OCI-LY1 (cell line): ENCODE measurements around the gene UBQLN3.

Experiments used
- H2AFZ ChIP-seq: fragments of 200-600 bp; sonication (generic), shearing (Covaris generic); 2 replicates; pipeline ENCODE4 v1.6.0; 2014; ENCODE audit warnings: antibody characterized with exemption, mild to moderate bottlenecking, low read length
- H3F3A ChIP-seq: fragments of 200-600 bp; sonication (generic), shearing (Covaris generic); 2 replicates; pipeline ENCODE4 v1.6.0; 2014; ENCODE audit warnings: mild to moderate bottlenecking, antibody characterized with exemption, low read length, moderate library complexity; ENCODE audit not compliant: insufficient read depth
- H3K27ac ChIP-seq: fragments of 200-600 bp; sonication (generic); 2 replicates; pipeline ENCODE4 v1.5.1; 2014; ENCODE audit warnings: low read length, mixed run types, mild to moderate bottlenecking, low read depth; ENCODE audit not compliant: poor library complexity, severe bottlenecking
- H3K27me3 ChIP-seq: fragments of 200-600 bp; sonication (generic); 2 replicates; pipeline ENCODE4 v1.6.0; 2014; ENCODE audit warnings: antibody characterized with exemption, mild to moderate bottlenecking, low read length, moderate library complexity; ENCODE audit not compliant: insufficient read depth
- H3K36me3 ChIP-seq: fragments of 200-600 bp; sonication (generic); 2 replicates; pipeline ENCODE4 v1.6.1; 2014; ENCODE audit warnings: mild to moderate bottlenecking, antibody characterized with exemption, low read length, moderate library complexity, mixed read lengths; ENCODE audit not compliant: insufficient read depth
- H3K4me1 ChIP-seq: fragments of 200-600 bp; sonication (generic); 2 replicates; pipeline ENCODE4 v1.5.1; 2014; ENCODE audit warnings: mild to moderate bottlenecking, low read length, moderate library complexity; ENCODE audit not compliant: insufficient read depth, severe bottlenecking
- H3K4me2 ChIP-seq: fragments of 200-600 bp; sonication (generic), shearing (Covaris generic); 2 replicates; pipeline ENCODE4 v1.6.1; 2014; ENCODE audit warnings: low read length
- H3K4me3 ChIP-seq: fragments of 200-600 bp; sonication (generic); 2 replicates; pipeline ENCODE4 v1.5.1; 2014; ENCODE audit warnings: low read length, low read depth, mild to moderate bottlenecking, mixed read lengths; ENCODE audit not compliant: poor library complexity, severe bottlenecking
- H3K79me2 ChIP-seq: fragments of 200-600 bp; shearing (Covaris generic); 2 replicates; pipeline ENCODE4 v1.6.1; 2016; ENCODE audit warnings: mixed run types, low read length, mixed read lengths; ENCODE audit not compliant: insufficient read depth
- H3K9ac ChIP-seq: fragments of 200-600 bp; sonication (generic), shearing (Covaris generic); 2 replicates; pipeline ENCODE4 v1.6.1; 2014; ENCODE audit warnings: mild to moderate bottlenecking, low read length, mixed read lengths
- H3K9me2 ChIP-seq: fragments of 200-600 bp; sonication (generic), shearing (Covaris generic); 2 replicates; pipeline ENCODE4 v1.6.1; 2014; ENCODE audit warnings: low read depth, mild to moderate bottlenecking, low read length, mixed read lengths
- H3K9me3 ChIP-seq: fragments of 200-600 bp; shearing (Covaris generic); 2 replicates; pipeline ENCODE4 v1.6.1; 2014; ENCODE audit warnings: low read length, mixed read lengths
- H4K20me1 ChIP-seq: fragments of 200-600 bp; sonication (generic), shearing (Covaris generic); 2 replicates; pipeline ENCODE4 v1.6.0; 2016; ENCODE audit warnings: mild to moderate bottlenecking, low read length; ENCODE audit not compliant: insufficient read depth
- CTCF ChIP-seq: fragments of 200-600 bp; sonication (generic), shearing (Covaris generic); IDR thresholded peaks from 2 replicates; pipeline ENCODE4 v1.5.1; 2017; ENCODE audit warnings: mild to moderate bottlenecking, antibody characterized with exemption, low read length, moderate library complexity, mixed read lengths
- EZH2 ChIP-seq: fragments of 200-600 bp; sonication (generic), shearing (Covaris generic); IDR thresholded peaks from 2 replicates; pipeline ENCODE4 v1.8.0; 2017; ENCODE audit warnings: borderline replicate concordance, mixed run types, mild to moderate bottlenecking, antibody characterized with exemption, low read length, moderate library complexity, mixed read lengths

The UBQLN3 gene

GRCh38 chr11:5546457-5546856 lies 36.7 kb upstream of the UBQLN3 start:
- Histone ChIP-seq H3K27me3 (no peaks in the 10 kb centered on the region), H3F3A (no peaks in the 10 kb centered on the region)

GRCh38 chr11:5541427-5541826 lies 31.7 kb upstream of the UBQLN3 start:
- Histone ChIP-seq H3F3A (no peaks in the 10 kb centered on the region), H3K9me2 (no peaks in the 10 kb centered on the region), H4K20me1 (no peaks in the 10 kb centered on the region; the same call in 1 of the 2 replicates), H3K9me3 (no peaks in the 10 kb centered on the region), H3K4me3 (no peak overlapping the region), H3K27ac (no peak overlapping the region), H2AFZ (no peak overlapping the region), H3K36me3 (no peaks in the 10 kb centered on the region), H3K27me3 (no peaks in the 10 kb centered on the region), H3K9ac (no peak overlapping the region), H3K4me1 (no peaks in the 10 kb centered on the region), H3K79me2 (no peaks in the 10 kb centered on the region), H3K4me2 (no peak overlapping the region)
- TF ChIP-seq CTCF (no peak), EZH2 (no peak)

More at GRCh38 chr11:5546457-5546856, 36.7 kb upstream of the UBQLN3 start:
- Histone ChIP-seq H3K9me2 (no peaks in the 10 kb centered on the region), H3K9me3 (no peaks in the 10 kb centered on the region), H3K4me2 (no peak overlapping the region), H2AFZ (no peak overlapping the region), H4K20me1 (no peaks in the 10 kb centered on the region; the same call in 1 of the 2 replicates), H3K4me3 (no peak overlapping the region), H3K36me3 (no peaks in the 10 kb centered on the region), H3K79me2 (no peaks in the 10 kb centered on the region), H3K27ac (no peak overlapping the region), H3K4me1 (no peaks in the 10 kb centered on the region), H3K9ac (no peak overlapping the region)
- TF ChIP-seq EZH2, result no peak
- no peak for TF ChIP-seq CTCF

GRCh38 chr11:5536482-5536881 lies 26.7 kb upstream of the UBQLN3 start:
- Histone ChIP-seq H3K9ac (no peak overlapping the region), H3K36me3 (no peaks in the 10 kb centered on the region), H3K27me3 (no peaks in the 10 kb centered on the region), H3K4me3 (no peak overlapping the region), H3K79me2 (no peaks in the 10 kb centered on the region), H3K4me2 (no peak overlapping the region), H3K27ac (no peak overlapping the region), H3K4me1 (no peaks in the 10 kb centered on the region), H2AFZ (no peak overlapping the region), H4K20me1 (no peaks in the 10 kb centered on the region), H3F3A (no peaks in the 10 kb centered on the region), H3K9me2 (no peaks in the 10 kb centered on the region), H3K9me3 (no peaks in the 10 kb centered on the region)
- TF ChIP-seq CTCF, result no peak
- no peak for TF ChIP-seq EZH2
